ENCODE measurements around the gene MMP24.
A peak's percentile ranks its signal among the peaks of the same experiment; 100 is the strongest.

MMP24 gene

DNA sequence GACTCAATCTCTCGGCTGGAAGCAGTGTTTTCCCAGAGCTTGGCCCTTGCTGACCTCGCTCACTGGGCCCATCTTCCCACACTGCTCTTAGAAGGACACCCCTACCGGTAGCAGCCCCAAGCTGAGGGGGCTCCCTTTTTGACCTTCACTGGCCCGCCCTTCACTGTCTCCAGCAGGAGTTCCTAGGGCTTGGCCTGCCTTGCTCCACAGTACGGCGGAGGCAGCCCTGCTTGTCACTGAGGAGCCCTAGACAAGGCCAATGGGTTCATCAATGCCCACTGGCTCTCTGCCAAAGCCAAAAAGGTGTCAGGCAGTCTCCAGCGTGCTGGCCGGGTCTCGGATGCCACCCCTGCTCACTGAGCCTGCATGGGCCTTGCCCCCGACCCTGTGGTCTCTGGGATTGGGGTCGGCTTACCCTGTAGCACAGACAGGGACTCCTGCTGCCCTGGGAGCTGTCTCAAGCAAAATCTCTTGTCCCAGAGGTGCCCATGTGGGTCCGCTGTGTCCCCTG is 49.3 kb downstream of the MMP24 start:
- H3K4me3 ChIP-seq (ENCODE audit: low read length) = no peak overlapping the region
- no peak for DNase-seq (ENCODE audit: low read depth)
- TF ChIP-seq, protein P1, sequence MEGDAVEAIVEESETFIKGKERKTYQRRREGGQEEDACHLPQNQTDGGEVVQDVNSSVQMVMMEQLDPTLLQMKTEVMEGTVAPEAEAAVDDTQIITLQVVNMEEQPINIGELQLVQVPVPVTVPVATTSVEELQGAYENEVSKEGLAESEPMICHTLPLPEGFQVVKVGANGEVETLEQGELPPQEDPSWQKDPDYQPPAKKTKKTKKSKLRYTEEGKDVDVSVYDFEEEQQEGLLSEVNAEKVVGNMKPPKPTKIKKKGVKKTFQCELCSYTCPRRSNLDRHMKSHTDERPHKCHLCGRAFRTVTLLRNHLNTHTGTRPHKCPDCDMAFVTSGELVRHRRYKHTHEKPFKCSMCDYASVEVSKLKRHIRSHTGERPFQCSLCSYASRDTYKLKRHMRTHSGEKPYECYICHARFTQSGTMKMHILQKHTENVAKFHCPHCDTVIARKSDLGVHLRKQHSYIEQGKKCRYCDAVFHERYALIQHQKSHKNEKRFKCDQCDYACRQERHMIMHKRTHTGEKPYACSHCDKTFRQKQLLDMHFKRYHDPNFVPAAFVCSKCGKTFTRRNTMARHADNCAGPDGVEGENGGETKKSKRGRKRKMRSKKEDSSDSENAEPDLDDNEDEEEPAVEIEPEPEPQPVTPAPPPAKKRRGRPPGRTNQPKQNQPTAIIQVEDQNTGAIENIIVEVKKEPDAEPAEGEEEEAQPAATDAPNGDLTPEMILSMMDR (IDR thresholded peaks at IDR 0.05; ENCODE audit: insufficient read depth, low read depth, low read length, missing control alignments) = no peak

DNA sequence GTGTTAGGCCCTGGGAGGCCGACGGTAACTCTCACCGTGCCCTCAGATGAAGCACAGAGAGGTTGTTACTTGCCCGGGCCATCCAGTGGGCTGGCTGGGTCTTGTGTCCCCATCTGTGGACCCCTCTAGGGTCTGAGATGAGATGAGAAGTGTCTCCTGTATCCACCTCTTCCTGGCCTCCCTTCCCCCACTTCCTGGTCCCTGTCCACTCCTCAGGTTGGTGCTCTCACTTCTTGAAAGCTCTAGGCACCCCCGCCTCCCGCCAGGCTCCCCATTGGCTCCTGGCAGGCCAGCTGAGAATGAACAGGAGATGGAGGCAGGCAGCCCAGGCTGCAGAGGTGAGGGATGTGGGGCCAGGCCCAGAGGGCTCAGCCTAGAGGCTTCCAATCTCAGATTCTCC is 49.9 kb downstream of the MMP24 start:
- H3K4me3 ChIP-seq (ENCODE audit: low read length) = peak overlapping the region; percentile 76

DNA sequence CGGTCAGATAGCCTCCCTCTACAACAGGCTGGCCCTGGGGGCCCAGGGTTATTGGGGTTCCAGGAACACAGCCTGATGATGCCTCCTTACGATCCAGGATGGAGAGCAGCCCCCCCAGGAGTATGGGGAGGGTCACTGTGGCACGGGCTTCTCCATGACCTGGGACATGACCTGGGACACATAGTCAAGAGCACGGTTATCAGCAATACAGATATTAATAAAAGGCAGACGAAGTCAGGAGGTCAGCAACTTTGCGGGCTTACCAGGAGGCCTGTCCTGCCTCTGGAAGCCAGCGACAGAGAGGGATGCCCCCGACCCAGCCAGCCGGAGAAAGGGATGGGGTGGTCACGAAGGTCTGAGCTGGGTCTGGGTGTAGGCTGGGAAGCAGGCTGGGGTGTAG is 50.6 kb downstream of the MMP24 start:
- DNase-seq (ENCODE audit: low read depth) = no peak
- TF ChIP-seq, protein P1 (IDR thresholded peaks at IDR 0.05; ENCODE audit: insufficient read depth, low read depth, low read length, missing control alignments) = no peak
- H3K4me3 ChIP-seq (ENCODE audit: low read length) = peak overlapping the region; percentile 76

More for the DNA sequence above, 49.9 kb downstream of the MMP24 start:
- no peak for DNase-seq (ENCODE audit: low read depth)
- TF ChIP-seq, protein P1 (IDR thresholded peaks at IDR 0.05; ENCODE audit: insufficient read depth, low read depth, low read length, missing control alignments) = no peak

DNA sequence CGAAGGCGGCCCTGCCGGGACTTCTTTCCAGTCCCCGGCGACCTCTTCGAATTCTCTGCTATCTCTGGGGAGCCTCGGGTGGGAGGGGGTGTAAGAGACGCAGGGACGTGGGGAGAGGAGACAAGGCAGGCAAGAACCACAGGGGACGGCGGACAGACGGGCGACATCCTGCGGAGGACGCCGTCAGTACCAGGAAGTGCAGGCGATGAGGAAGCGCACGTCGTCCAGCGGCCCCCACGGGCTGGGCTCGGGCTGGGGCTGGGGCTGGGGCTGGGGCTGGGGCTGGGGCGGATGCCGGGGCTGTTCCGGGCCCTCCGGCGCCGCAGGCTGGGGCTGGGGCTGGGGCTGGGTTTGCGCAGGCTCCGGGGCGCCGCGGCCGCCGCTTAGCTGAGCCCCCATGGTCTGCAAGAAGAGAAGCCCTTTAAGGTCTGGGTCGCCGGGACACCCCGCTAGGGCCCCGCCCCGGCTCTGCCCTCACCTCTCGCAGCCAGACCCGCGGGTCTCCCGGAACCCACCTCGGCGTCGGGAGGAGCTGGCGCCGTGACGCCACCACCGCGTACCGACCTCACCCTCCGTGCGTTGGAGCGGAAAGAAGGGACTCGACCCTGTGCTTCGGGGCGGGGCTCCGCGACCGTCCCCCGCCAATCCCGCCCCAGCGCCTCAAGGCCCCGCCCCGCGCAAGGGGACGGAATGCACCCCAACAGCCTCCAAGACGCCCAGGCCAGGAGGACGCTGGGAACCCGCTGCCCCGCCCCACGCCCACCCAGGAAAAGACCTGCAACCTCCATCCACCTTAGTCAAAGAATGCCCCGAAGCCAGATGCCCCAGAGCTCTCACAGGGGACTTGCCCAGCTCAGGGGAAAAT is 51.3 kb downstream of the MMP24 start, which contains the start of gene MMP24OS:
Gene MMP24OS (minus strand): TSS at position 592 of the 865 bp plus-strand sequence. CDS start 193 bp downstream, at position 399.
- peak; percentile 85 for DNase-seq (ENCODE audit: low read depth)
- TF ChIP-seq, protein P1 (IDR thresholded peaks at IDR 0.05; ENCODE audit: insufficient read depth, low read depth, low read length, missing control alignments) = peak; percentile 22
- peak within 1 kb of the TSS; percentile 76 for H3K4me3 ChIP-seq (ENCODE audit: low read length)

DNA sequence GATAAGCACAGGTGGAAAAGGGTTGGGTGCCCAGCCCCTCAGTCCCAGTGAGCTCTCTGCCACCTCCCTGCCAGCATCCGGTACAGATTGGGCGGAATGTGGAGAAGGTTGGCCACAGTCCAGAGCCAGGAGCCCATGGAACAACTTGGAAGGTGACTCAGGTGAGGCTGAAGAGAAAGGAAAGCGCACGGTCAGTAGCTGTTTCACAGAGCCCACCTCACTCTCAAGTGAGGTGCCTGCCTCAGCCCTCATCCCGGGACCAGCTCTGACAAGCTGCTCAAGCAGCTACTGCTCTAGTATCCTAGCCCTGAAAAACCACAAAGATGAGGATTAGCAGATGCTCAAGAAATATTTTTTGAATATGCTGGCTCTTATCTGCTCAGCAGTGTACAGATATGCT is 52.5 kb downstream of the MMP24 start:
- no peak overlapping the region for H3K4me3 ChIP-seq (ENCODE audit: low read length)
- TF ChIP-seq, protein P1 (IDR thresholded peaks at IDR 0.05; ENCODE audit: insufficient read depth, low read depth, low read length, missing control alignments) = no peak
- peak; percentile 46 for DNase-seq (ENCODE audit: low read depth)

DNA sequence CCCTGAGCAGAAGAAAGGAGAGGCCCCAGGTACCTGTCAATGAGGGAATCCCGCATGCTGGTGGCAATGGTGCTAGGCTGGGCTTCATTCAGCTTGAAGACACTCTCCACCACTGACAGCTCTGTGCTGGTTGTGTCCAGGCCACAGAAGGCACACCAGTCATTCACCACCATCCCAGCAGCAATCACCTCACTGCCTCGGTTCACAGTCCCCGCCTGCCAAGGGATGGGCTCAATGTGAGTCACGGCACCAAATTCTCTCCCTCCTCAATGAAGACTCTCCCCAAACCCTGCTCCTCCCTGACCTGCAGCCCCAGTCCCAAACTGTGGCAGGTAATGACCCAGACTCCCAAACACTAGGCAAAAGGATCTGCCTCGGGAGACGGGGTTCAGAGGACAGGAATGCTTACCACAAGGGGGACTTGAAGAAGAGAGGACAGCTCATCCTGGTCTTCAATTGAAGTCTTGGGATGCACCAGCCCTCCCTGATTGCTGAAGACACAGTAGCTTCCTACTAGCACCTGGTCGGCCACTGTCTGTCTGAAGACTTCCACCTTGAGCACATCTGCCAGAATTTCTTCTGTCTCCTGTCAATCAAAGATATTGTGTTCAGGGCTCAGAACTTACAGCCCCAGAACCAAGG is 53.2 kb downstream of the MMP24 start:
- peak; percentile 48 for DNase-seq (ENCODE audit: low read depth)
- no peak overlapping the region for H3K4me3 ChIP-seq (ENCODE audit: low read length)
- TF ChIP-seq, protein P1 (IDR thresholded peaks at IDR 0.05; ENCODE audit: insufficient read depth, low read depth, low read length, missing control alignments) = no peak
